Measurements from ENCODE around the gene FBLN2.

The FBLN2 gene

GRCh38 chr3:13574798-13575451 lies 26.0 kb downstream of the FBLN2 start:
- peak; percentile 21 for DNase-seq (ENCODE audit: low read depth)
- TF ChIP-seq CTCF (IDR thresholded peaks at IDR 0.05; ENCODE audit: low read depth, low read length): no peak
- TF ChIP-seq MAX (IDR thresholded peaks at IDR 0.05; ENCODE audit: low read depth, low read length): no peak
- TF ChIP-seq MYC (IDR thresholded peaks at IDR 0.05; ENCODE audit: low read depth, low read length): no peak
- TF ChIP-seq POLR2A (IDR thresholded peaks at IDR 0.05; ENCODE audit: extremely low read depth, insufficient read length): no peak
- H3K4me3 ChIP-seq (ENCODE audit: low read depth, low read length): no peak overlapping the region

- no peak overlapping the region for H3K4me3 ChIP-seq (ENCODE audit: low read depth, low read length)
- no peak for DNase-seq (ENCODE audit: low read depth)
- TF ChIP-seq CTCF (IDR thresholded peaks at IDR 0.05; ENCODE audit: low read depth, low read length) (no peak), MYC (IDR thresholded peaks at IDR 0.05; ENCODE audit: low read depth, low read length) (no peak), MAX (IDR thresholded peaks at IDR 0.05; ENCODE audit: low read depth, low read length) (no peak), POLR2A (IDR thresholded peaks at IDR 0.05; ENCODE audit: extremely low read depth, insufficient read length) (no peak)
Measured at GRCh38 chr3:13575459-13576061, 26.6 kb downstream of the FBLN2 start.

- DNase-seq (ENCODE audit: low read depth): no peak
- TF ChIP-seq POLR2A (IDR thresholded peaks at IDR 0.05; ENCODE audit: extremely low read depth, insufficient read length) (no peak), CTCF (IDR thresholded peaks at IDR 0.05; ENCODE audit: low read depth, low read length) (no peak), MAX (IDR thresholded peaks at IDR 0.05; ENCODE audit: low read depth, low read length) (no peak), MYC (IDR thresholded peaks at IDR 0.05; ENCODE audit: low read depth, low read length) (no peak)
- H3K4me3 ChIP-seq (ENCODE audit: low read depth, low read length): no peak overlapping the region
Measured at GRCh38 chr3:13577181-13578121, 28.5 kb downstream of the FBLN2 start.

- H3K4me3 ChIP-seq (ENCODE audit: low read depth, low read length): no peak overlapping the region
- no peak for TF ChIP-seq MAX (IDR thresholded peaks at IDR 0.05; ENCODE audit: low read depth, low read length)
- TF ChIP-seq MYC (IDR thresholded peaks at IDR 0.05; ENCODE audit: low read depth, low read length): no peak
- no peak for TF ChIP-seq POLR2A (IDR thresholded peaks at IDR 0.05; ENCODE audit: extremely low read depth, insufficient read length)
- no peak for TF ChIP-seq CTCF (IDR thresholded peaks at IDR 0.05; ENCODE audit: low read depth, low read length)
- no peak for DNase-seq (ENCODE audit: low read depth)
Measured at GRCh38 chr3:13578251-13578650, 29.3 kb downstream of the FBLN2 start.

GRCh38 chr3:13579063-13579462 lies 30.1 kb downstream of the FBLN2 start:
- peak; percentile 21 for DNase-seq (ENCODE audit: low read depth)
- TF ChIP-seq POLR2A (IDR thresholded peaks at IDR 0.05; ENCODE audit: extremely low read depth, insufficient read length): no peak
- TF ChIP-seq CTCF (IDR thresholded peaks at IDR 0.05; ENCODE audit: low read depth, low read length): no peak
- TF ChIP-seq MAX (IDR thresholded peaks at IDR 0.05; ENCODE audit: low read depth, low read length): no peak
- no peak for TF ChIP-seq MYC (IDR thresholded peaks at IDR 0.05; ENCODE audit: low read depth, low read length)
- H3K4me3 ChIP-seq (ENCODE audit: low read depth, low read length): no peak overlapping the region
